Fibroblast of peridontal ligament (primary cell): Measurements from ENCODE around the gene BMP8A.
"Not testable (repeated sequence)": the region's sequence is repeated elsewhere in the genome, so short reads cannot be mapped to it uniquely, and the experiment has no call there.

Source experiments
- DNase-seq: peaks from one replicate; pipeline ENCODE4 v3.0.0-alpha.2; 2010; ENCODE audit errors: extremely low read depth

BMP8A gene

DNA sequence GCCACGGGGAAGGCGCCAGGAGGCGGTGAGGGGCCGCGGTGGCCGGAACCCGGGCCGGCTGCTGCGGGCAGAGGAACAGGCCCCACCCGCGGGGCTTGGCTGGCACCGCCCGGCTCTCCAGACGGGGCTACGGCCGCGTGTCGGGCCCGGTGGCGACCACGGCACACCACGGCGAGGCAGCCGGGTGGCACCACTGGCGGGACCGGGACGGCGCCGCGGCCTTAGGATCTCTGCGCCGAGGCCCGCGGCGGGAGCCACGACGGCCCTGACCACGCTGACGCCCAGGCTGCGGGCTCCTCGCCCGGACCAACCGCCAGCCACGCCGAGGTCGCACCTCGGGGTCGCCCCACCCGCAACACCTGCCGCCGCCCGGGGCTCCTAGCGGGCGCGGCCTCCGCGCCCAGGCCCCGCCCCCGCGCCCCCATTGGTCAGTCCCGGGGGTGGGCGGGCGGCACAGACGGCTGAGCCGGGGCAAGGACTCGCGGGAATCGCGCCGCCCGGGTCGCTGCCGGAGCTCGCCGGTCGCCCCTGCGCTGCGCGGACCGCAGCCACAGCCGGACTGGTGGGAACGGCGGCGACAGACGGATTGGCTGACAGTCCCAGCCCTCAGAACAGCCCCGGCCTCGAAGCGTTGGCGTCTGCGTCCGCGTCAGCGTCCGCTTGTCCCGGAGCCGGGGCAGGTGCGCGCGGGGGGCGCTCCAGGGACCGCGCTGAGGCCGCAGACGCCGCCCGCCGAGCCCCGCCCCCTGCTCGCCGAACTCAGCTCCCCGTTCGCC lies at the start of gene BMP8A:
Gene BMP8A (plus strand): TSS at position 491 of the 776 bp plus-strand sequence. CDS start 356 bp downstream, outside the sequence.
- DNase-seq, result no peak

GRCh38 chr1:39441797-39442196 lies 49.6 kb upstream of the BMP8A start:
- DNase-seq, result no peak

DNA sequence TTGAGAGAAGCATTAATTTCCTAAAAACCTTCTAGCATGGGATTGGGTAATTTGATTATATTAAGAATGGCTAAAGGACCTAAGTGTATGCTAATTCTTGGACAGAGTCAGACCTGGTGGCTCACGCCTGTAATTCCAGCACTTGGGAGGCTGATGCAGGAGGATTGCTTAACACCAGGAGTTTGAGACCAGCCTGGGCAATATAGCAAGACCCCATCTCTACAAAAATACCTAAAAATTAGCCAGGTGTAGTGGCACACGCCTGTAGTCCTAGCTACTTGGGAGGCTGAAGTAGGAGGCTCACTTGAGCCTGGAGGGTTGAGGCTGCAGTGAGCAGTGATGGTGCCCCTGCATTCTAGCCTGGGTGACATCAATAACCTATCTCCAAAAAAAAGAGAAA lies 45.9 kb upstream of the BMP8A start:
- no peak for DNase-seq

- DNase-seq, result no peak
Measured at GRCh38 chr1:39446986-39447567, 44.4 kb upstream of the BMP8A start.

DNA sequence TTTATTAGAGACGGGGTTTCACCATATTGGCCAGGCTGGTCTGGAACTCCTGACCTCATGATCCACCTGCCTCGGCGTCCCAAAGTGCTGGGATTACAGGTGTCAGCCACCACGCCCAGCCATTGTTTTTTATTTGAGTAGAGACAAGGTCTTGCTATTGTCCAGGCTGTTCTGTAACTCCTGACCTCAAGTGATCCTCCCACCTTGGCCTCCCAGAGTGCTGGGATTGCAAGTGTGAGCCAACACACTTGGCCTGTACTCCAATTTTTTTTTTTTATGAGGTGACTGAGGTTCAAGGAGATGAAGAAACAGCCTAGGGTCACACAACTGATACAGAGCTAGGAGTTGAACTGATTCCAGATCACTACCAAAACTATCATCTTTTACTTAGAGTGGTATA lies 41.4 kb upstream of the BMP8A start:
- not testable (repeated sequence) for DNase-seq

DNA sequence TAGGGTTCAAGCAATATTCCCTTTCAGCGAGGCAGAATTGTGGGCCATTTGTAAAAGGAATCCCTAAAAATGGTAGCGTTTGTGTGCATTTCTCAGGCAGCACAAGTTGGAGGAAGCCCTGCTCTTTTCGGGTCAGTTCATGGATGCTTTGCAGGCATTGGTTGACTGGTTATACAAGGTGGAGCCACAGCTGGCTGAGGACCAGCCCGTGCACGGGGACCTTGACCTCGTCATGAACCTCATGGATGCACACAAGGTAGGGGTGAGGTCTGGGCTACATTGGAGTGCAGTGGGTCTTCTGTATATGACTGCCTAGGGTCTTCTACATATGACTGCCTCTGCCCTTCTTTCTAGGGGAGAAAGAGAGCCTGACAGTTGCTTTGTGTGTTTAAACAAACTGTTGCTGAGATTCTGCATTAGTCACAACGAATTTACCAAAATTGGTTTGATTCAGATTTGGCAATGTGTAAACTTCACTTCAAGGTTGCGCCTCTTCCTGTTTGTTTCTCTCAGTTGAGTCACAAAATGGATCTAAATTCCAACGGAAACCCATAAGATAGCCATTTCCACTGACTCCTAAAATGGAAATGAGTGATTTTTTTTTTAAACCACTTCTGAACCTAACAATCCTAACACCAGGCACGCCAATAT lies 40.4 kb upstream of the BMP8A start:
- peak; percentile 82 for DNase-seq

DNA sequence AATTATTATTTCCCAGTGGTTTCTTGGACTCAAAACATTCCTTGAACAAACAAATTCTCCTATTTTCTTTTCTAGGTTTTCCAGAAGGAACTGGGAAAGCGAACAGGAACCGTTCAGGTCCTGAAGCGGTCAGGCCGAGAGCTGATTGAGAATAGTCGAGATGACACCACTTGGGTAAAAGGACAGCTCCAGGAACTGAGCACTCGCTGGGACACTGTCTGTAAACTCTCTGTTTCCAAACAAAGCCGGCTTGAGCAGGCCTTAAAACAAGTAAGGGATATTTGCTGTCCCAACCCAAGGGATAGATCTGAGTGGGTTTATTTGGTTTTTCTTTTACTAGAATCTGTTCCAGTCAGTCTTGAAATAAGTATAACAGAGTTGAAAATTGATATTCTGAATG lies 39.4 kb upstream of the BMP8A start:
- DNase-seq, result no peak

- no peak for DNase-seq
Measured at GRCh38 chr1:39452540-39452939, 38.9 kb upstream of the BMP8A start.

DNA sequence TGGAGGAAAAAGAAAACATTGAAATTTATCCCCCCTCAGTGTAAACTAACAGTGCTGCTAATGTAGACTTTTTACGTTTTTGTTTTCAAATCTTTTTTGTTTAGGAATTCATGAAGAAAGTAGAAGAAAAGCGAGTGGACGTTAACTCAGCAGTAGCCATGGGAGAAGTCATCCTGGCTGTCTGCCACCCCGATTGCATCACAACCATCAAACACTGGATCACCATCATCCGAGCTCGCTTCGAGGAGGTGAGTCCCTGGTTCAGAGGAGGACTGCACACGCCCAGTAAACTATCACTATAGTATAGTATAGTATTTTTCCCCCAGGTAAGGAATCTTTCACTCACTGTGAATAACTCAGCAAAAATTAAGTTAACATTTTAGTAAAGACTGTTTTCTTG lies 37.8 kb upstream of the BMP8A start:
- DNase-seq, result peak; percentile 85

DNA sequence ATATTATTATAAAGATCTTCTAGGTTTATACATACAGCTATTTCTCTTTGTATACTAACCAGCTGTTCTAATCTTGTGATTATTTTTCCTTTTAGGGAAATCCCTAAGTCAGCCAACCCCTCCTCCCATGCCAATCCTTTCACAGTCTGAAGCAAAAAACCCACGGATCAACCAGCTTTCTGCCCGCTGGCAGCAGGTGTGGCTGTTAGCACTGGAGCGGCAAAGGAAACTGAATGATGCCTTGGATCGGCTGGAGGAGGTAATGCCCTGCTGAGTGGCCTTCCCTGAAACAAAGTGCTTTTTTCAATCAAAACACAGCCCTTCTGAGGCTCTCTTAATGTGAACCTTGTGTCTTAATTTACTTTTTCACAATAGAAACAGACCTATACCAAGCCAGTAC lies 32.4 kb upstream of the BMP8A start:
- no peak for DNase-seq

DNA sequence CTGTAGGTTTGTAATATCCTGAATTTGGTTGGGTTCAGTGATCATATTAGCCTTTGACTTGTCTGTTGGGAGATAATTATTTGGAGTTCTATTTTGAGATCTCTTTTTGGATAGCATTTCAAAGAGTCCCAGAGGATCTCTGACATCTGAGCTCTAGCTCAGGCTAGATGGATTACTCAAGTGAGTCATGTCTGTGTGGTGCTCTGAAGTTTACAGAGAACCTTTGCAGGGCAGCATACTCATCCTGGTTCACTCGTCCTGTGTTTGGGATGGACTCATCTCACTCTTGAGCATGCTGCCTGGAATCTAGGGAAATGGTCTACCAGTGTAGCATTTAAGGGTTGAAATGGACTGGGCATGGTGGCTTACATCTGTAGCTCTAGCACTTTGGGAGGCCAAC lies 29.4 kb upstream of the BMP8A start:
- DNase-seq, result peak; percentile 79

GRCh38 chr1:39466413-39467107 lies 24.9 kb upstream of the BMP8A start:
- DNase-seq, result no peak

GRCh38 chr1:39467108-39467720 lies 24.2 kb upstream of the BMP8A start:
- DNase-seq, result peak; percentile 57

DNA sequence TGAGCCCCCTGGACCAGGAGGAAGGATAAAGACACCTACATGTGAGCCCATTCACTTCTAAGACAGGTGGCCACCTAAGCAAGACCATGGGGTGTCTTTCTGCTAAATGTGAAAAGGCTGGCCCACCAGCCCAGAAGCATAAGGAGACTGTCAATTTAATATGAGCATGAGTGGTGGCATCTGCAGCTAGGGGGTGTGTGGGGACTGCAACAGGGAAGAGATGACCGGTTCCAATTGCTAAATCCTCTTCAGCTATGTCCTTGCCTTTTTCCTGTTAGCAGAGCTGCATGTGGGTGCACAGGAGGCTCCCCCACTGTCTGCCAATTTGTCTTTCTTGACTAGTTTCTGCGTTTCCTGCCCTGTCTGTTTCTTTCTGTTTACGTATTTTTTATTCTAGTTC lies 22.3 kb upstream of the BMP8A start:
- DNase-seq, result no peak

DNA sequence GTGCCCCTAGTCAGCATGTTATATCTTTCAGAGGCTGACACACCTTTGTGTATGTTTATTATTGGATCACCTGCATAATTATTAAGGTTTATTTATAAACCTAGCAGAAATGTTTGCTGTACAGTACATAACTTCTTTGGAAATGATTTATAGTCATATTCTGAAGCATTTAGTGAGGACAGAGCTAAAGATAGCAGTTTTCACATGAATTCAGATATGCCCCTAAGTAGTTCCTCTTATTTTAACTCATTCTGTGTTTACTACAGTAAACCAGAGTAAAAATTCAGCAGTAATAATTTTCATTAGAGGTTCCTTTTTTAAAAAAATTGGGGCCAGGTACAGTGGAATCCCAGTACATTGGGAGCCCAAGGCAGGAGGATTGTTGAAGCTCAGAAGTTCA lies 21.4 kb upstream of the BMP8A start:
- no peak for DNase-seq

DNA sequence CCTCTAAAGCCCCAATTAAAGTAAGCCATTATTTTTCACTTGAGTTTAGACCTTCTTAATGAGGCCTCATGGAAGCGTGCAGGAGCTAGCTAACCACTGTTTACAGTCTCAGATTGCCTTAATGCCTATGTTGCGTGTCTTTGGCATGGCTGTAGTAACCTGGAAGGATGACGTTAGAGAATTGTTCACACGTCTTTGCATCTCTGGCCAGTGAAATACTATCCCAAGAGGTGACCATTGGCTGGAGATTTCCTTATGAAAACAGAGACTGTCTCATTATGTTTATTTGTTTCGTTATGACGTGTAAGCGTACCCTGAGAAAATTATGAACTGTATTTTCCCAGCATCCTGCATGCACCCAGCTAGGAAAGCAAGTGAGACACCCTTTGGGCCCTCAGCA lies 18.6 kb upstream of the BMP8A start:
- DNase-seq, result peak; percentile 89

GRCh38 chr1:39473324-39473723 lies 18.1 kb upstream of the BMP8A start:
- no peak for DNase-seq

DNA sequence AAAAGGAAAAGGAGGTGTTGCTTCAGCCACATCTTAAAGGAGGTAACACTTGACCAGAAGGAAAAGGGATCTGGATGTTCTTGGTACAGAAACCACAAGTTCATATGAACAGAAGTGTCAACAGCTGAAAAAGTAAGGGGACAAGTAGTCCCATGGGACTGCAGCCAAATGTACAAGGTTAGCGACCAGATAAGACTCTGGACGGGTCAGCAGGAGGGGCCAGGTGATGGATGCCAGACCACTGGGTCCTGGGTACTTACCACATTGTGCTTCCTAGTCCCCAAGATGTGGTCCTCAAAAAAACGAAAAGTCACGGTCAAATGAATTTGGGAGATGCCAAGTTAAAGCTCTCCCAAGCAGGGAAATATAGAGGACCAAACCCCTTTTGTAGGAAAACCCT lies 16.6 kb upstream of the BMP8A start:
- DNase-seq, result no peak

- DNase-seq, result not testable (repeated sequence)
Measured at GRCh38 chr1:39475551-39475950, 15.9 kb upstream of the BMP8A start.

DNA sequence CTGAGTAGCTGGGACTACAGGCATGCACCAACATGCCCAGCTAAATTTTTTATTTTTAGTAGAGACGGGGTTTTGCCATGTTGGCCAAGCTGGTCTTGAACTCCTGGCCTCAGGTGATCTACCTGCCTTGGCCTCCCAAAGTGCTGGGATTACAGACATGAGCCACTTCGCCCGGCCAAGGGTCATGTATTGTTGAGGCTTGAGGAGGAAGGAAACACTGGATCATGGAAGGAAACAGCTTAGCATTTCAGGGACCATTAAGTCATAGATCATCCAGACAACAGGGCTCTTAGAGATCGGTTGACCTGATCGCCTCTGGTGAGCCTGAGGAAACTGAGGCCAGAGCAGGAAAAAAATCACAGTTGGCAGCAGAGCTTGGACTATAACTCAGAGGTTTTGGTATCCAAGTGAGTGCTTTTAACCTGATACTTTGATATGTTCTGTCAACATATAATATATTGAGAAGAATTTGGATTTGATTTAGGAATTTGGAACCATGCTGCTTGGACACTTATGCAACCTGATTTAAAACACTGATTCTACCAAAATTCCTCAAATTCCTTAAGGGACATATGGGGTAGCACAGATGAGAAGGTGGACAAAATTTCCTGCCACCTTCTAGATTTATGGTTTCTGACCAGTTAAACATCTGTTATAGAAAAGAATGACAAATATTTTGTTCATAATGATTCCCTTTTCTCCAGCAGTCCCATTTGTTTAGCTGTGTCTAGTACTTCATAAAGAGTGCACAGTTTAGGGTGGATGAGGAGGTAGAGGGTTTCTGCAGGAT lies 13.1 kb upstream of the BMP8A start:
- DNase-seq, result peak; percentile 24

GRCh38 chr1:39481289-39481688 lies 10.1 kb upstream of the BMP8A start:
- no peak for DNase-seq
